Left ventricle myocardium inferior (tissue), 1 donor: ENCODE measurements around the gene POLG. TPM values are rescaled to one million over a fixed set of nuclear protein-coding genes. Genes with fewer than 3 reads are reported as not detected.
"Not testable (repeated sequence)": the region's sequence is repeated elsewhere in the genome, so short reads cannot be mapped to it uniquely, and the experiment has no call there.

Experiments
- DNase-seq: peaks from one replicate; pipeline ENCODE4 v3.0.0-alpha.2; 2020
- H3K27ac ChIP-seq: fragments of 200-600 bp; replicated peaks from 2 replicates; pipeline ENCODE4 v1.8.0; 2021
- H3K27me3 ChIP-seq: fragments of 200-600 bp; 2 replicates; pipeline ENCODE4 v1.8.0; 2021; ENCODE audit warnings: low read depth
- H3K36me3 ChIP-seq: fragments of 200-600 bp; 2 replicates; pipeline ENCODE4 v1.8.0; 2021
- H3K4me1 ChIP-seq: fragments of 200-600 bp; 2 replicates; pipeline ENCODE4 v1.8.0; 2021
- H3K4me3 ChIP-seq: fragments of 200-600 bp; 2 replicates; pipeline ENCODE4 v1.8.0; 2021; ENCODE audit warnings: mild to moderate bottlenecking, moderate library complexity
- H3K9me3 ChIP-seq: fragments of 200-600 bp; replicated peaks from 2 replicates; pipeline ENCODE4 v1.8.0; 2021
- intact Hi-C: fragments of 100-400 bp; cut with micrococcal nuclease; formaldehyde crosslinking; loops from one replicate; pipeline ENCODE4 v1.11.0; 2022
- microRNA-seq: library from miRNA; unstranded; fragments of <30 nt; microRNA quantifications from one replicate; pipeline ENCODE4 v1.2.0, GENCODE V29; 2020
- total RNA-seq: library from RNA; stranded (reverse); fragmentation: NEBNext Ultra II Directional; extraction: Animal tissue kit (Norgen Biotek cat#: 25700); gene quantifications from one replicate; pipeline ENCODE4 v1.2.1, GENCODE V29; 2021
- TF ChIP-seq, protein P1 (sequence below): fragments of 200-600 bp; IDR thresholded peaks from 2 replicates; pipeline ENCODE4 v1.8.0; 2021; ENCODE audit warnings: antibody characterized with exemption, mild to moderate bottlenecking, borderline replicate concordance
- donor health status: DM: no; HTN: yes; CAD: no; lungs with severe emphysema.

POLG gene
- total RNA-seq, 1 donor from 2014 or later = 31.1 TPM

DNA sequence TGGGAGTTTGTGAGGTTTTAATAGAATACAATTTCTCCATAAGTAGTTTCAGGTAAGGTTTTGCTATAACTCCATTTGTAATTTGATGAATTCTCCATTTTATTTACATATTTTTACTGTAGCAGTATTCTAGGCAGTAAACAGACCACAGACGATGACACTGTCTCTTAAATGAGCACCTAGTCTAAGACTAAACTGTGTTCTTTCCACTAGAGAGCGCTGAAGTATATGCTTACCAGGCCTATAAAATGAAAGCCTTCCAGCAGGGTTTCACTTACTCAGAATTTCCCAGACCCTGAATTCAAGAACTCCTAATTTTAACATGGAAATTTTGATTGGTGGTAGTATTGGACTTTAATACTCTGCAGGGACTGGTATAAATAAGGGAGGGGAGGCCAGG is 41.6 kb downstream of the POLG start:
- Histone ChIP-seq H3K4me3 (no peak overlapping the region), H3K36me3 (no peaks in the 10 kb centered on the region), H3K4me1 (no peaks in the 10 kb centered on the region), H3K27ac (no peak overlapping the region), H3K9me3 (no peaks in the 10 kb centered on the region), H3K27me3 (no peaks in the 10 kb centered on the region)
- DNase-seq = no peak
- TF ChIP-seq, protein P1, sequence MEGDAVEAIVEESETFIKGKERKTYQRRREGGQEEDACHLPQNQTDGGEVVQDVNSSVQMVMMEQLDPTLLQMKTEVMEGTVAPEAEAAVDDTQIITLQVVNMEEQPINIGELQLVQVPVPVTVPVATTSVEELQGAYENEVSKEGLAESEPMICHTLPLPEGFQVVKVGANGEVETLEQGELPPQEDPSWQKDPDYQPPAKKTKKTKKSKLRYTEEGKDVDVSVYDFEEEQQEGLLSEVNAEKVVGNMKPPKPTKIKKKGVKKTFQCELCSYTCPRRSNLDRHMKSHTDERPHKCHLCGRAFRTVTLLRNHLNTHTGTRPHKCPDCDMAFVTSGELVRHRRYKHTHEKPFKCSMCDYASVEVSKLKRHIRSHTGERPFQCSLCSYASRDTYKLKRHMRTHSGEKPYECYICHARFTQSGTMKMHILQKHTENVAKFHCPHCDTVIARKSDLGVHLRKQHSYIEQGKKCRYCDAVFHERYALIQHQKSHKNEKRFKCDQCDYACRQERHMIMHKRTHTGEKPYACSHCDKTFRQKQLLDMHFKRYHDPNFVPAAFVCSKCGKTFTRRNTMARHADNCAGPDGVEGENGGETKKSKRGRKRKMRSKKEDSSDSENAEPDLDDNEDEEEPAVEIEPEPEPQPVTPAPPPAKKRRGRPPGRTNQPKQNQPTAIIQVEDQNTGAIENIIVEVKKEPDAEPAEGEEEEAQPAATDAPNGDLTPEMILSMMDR = no peak
- intact Hi-C loops = no loop called here

DNA sequence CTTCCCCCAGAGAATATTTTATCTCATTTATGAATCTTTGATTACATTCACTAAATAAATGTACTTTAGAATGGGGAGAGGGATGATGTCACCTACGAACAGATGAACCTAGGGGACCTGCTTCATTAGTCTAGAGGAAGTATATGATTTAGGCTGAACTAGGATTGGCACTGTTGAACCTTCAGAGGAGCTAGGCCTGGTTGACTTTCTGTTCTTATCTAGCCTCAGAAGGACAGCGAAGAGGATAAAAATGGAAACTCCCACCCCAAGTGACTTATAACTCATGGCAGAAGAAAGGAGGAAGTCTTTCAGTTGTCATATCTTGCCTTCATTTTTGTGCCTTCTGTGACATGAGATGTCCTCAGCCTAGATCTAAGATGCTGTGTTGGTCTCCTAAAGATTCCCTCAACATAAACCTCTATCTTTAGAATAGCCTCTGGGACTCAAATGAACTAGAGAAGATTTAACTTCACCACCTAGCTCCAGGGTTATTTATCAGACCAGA is 42.6 kb downstream of the POLG start:
- H3K27me3 ChIP-seq = no peaks in the 10 kb centered on the region
- intact Hi-C loops = no loop called here
- H3K27ac ChIP-seq = no peak overlapping the region
- DNase-seq = no peak
- H3K4me3 ChIP-seq = no peak overlapping the region
- no peaks in the 10 kb centered on the region for H3K9me3 ChIP-seq
- no peaks in the 10 kb centered on the region for H3K4me1 ChIP-seq
- TF ChIP-seq, protein P1 = no peak
- no peaks in the 10 kb centered on the region for H3K36me3 ChIP-seq

DNA sequence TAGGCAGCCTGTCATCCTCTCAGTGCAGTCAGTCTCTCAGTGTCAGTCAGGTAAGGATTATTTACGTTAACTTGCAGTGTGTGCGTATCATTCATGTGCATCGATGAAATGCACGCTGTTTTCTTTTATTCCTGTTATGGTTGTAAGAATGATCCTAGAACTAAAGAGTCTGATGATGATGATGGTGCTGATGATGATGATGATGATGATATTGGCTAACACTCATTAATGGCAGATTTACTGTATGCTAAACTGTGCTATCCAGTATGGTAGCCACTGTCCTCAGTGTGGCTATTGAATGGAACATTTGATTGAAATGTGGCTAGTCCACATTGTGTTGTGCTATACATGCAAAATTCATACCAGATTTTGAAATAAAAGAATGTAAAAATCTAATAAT is 51.4 kb downstream of the POLG start:
- TF ChIP-seq, protein P1 = no peak
- H3K4me1 ChIP-seq = no peaks in the 10 kb centered on the region
- intact Hi-C loops = no loop called here

DNA sequence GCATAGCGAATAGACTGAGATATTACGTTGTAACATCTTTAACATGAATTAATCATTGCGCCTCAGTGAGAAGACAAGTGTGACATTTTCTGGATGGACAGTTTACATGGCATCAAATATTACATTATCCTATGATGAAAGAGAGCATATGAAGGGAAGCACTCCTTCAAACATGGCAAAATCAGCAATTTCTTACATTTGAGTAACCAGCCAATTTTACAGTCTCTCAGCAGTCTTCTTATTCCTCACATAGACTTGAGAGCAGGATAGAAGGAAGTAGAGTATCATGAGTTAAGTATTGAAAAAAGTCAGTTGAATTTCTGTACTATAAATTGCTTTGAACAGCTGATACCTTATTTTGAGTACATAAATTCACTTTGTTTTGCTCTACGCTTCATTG is 52.0 kb downstream of the POLG start:
- H3K27me3 ChIP-seq = no peaks in the 10 kb centered on the region
- H3K4me1 ChIP-seq = no peaks in the 10 kb centered on the region
- no peak overlapping the region for H3K4me3 ChIP-seq
- intact Hi-C loops = no loop called here
- TF ChIP-seq, protein P1 = no peak
- H3K36me3 ChIP-seq = no peaks in the 10 kb centered on the region
- peaks cover 7% of the 10 kb centered on the region for H3K9me3 ChIP-seq
- no peak for DNase-seq
- H3K27ac ChIP-seq = no peak overlapping the region

More for the DNA sequence above, 51.4 kb downstream of the POLG start:
- Histone ChIP-seq H3K27me3 (no peaks in the 10 kb centered on the region), H3K4me3 (no peak overlapping the region), H3K36me3 (no peaks in the 10 kb centered on the region), H3K27ac (no peak overlapping the region), H3K9me3 (peaks cover 7% of the 10 kb centered on the region)
- DNase-seq = no peak

DNA sequence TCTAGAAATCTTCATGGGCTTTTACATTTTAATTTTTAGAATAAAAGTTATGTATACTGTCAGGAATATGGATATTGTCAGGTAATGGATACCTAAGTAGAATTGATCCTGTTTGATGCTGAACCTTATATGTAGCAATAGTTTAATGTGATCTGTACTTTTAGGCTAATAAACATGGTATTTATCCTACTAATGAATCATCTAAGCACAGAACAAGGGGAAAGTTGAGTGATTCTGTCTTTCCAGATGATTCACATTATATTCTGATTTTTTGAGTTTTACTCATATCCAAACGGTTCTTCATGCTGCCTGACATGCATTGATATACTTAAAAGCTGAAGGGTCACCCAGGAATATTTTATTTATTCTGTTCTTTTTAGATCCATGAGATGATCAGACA is 56.3 kb downstream of the POLG start:
- Histone ChIP-seq H3K4me3 (no peak overlapping the region), H3K36me3 (no peaks in the 10 kb centered on the region), H3K4me1 (no peaks in the 10 kb centered on the region), H3K27ac (no peak overlapping the region), H3K9me3 (no peaks in the 10 kb centered on the region), H3K27me3 (no peaks in the 10 kb centered on the region)
- TF ChIP-seq, protein P1 = no peak
- intact Hi-C loops = no loop called here
- DNase-seq = no peak

DNA sequence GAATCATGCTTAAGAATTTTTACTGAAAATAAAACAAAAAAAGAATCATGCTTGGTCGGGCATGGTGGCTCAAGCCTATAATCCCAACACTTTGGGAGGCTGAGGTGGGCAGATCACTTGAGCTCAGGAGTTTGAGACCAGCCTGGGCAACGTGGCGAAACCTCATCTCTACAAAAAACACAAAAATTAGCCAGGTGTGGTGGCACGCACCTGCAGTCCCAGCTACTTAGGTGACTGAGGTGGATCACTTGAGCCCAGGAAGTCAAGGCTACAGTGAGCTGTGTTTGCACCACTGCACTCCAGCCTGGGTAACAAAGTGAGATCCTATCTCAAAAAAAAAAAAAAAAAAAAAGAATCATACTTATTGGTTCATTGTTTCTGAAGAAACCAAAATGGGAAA is 57.3 kb downstream of the POLG start:
- H3K4me3 ChIP-seq, H3K9me3 ChIP-seq, H3K27ac ChIP-seq, intact Hi-C loops, H3K27me3 ChIP-seq, DNase-seq, H3K4me1 ChIP-seq, H3K36me3 ChIP-seq: not testable (repeated sequence)

Small RNAs within 50 kb of the gene (microRNA-seq; reads per million reads assigned to microRNA genes)
- gene MIR6766 (not detected), gene MIR9-3 (not detected)

Other genes with a start within 250 kb of the POLG start
- gene ABHD2, start 246.4 kb downstream of the POLG start, total RNA-seq = 68.2 TPM
- gene RLBP1, start 113.2 kb downstream of the POLG start, total RNA-seq = not detected
- 2.7 TPM for gene FANCI, start 90.8 kb downstream of the POLG start, total RNA-seq
- 0.22 TPM for gene RHCG, start 161.8 kb upstream of the POLG start, total RNA-seq
- gene TICRR, start 240.6 kb upstream of the POLG start, total RNA-seq = 0.08 TPM